A204.1 (cell line): ENCODE results near the gene ARHGAP25.

Source experiments
- FAIRE-seq: peaks from 2 replicates; lab custom pipeline; 2012; peaks lifted over from hg19 to GRCh38; lab: Jason Lieb, UNC

The ARHGAP25 gene, protein sequence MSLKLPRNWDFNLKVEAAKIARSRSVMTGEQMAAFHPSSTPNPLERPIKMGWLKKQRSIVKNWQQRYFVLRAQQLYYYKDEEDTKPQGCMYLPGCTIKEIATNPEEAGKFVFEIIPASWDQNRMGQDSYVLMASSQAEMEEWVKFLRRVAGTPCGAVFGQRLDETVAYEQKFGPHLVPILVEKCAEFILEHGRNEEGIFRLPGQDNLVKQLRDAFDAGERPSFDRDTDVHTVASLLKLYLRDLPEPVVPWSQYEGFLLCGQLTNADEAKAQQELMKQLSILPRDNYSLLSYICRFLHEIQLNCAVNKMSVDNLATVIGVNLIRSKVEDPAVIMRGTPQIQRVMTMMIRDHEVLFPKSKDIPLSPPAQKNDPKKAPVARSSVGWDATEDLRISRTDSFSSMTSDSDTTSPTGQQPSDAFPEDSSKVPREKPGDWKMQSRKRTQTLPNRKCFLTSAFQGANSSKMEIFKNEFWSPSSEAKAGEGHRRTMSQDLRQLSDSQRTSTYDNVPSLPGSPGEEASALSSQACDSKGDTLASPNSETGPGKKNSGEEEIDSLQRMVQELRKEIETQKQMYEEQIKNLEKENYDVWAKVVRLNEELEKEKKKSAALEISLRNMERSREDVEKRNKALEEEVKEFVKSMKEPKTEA

DNA sequence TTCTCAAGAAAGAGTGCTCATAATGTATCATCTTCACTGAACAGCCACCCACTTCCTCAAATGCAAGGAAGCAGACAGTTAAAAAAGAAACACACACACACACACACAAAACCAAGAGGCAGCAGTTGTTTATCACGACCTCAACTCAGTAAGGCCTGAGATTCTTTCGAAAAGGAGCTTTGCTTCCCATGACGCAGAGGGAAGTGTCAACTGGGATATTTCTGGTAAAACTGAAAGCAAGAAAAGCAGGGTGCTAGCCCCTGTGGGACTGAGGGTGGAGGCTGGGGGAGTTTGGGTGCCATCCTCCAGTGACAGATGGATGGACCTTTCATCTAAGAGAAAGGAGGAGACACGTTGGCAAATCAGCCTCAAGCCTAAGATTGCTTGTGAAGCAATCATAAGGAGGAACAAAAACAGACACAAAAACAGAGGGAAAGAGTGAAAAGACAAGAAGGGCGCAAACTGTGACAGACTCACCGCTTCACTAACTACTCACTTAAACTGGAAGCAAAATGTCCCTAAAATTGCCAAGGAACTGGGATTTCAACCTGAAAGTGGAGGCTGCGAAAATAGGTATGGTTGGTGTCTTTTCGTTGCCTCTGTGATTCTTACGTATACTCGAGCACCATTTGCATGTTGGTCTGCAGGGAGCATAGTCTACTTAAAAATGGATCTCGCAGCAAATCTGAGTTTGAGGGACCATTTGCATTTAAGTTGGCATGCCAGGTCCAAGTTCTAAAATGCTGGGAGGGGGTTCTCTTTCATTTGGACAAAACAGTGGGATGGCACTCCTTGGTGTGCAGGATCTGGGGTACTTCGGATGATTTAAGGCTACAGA lies at the start of gene ARHGAP25:
ARHGAP25 (plus strand) TSS at position 124 of the 838 bp plus-strand sequence; CDS start at position 513, 389 bp downstream.
- FAIRE-seq, result no peak

GRCh38 chr2:68686178-68686577 lies 48.4 kb upstream of the ARHGAP25 start:
- no peak for FAIRE-seq

DNA sequence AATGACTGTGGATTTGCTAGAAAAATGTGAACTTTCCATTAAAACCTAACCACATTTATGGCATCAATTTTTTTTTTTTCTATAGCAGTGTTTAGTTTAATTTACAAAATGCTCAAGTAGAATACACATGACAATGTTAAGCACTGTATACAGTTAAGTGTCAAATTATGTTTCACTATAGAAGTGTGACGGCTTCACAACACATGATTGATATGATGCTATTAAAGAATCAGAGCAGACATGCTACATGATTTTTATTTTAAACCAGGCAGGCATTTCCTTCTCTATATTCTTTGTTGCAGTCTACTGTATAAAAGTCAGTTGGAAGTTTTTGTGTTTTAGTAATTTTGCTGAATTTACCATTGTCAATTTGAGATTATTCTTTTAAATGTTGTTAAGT lies 47.6 kb upstream of the ARHGAP25 start:
- no peak for FAIRE-seq

GRCh38 chr2:68689553-68690537 lies 44.8 kb upstream of the ARHGAP25 start:
- FAIRE-seq, result no peak

- no peak for FAIRE-seq
Measured at GRCh38 chr2:68690851-68691250, 43.8 kb upstream of the ARHGAP25 start.

- no peak for FAIRE-seq
Measured at GRCh38 chr2:68692511-68692910, 42.1 kb upstream of the ARHGAP25 start.

DNA sequence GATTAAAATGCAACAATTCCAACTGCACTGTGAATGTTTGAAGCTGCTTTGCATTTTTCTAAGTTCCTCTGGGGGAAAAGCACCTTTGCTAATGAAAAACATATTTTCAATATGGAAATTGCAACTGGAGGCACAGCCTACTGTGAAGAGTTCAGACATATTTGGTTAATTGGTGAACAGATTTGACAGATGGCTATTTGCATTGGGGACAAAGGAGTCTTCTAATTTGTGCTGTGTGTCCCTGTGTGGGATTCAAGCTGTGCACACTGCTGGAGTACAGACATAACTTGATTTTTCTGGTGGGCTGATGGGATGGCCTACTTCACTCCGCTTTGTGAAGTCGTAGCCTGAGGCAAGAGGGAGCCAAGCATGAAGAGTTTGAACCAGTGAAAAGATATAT lies 40.7 kb upstream of the ARHGAP25 start:
- FAIRE-seq, result no peak

GRCh38 chr2:68695971-68696370 lies 38.6 kb upstream of the ARHGAP25 start:
- FAIRE-seq, result no peak

GRCh38 chr2:68696554-68696953 lies 38.1 kb upstream of the ARHGAP25 start:
- FAIRE-seq, result no peak

DNA sequence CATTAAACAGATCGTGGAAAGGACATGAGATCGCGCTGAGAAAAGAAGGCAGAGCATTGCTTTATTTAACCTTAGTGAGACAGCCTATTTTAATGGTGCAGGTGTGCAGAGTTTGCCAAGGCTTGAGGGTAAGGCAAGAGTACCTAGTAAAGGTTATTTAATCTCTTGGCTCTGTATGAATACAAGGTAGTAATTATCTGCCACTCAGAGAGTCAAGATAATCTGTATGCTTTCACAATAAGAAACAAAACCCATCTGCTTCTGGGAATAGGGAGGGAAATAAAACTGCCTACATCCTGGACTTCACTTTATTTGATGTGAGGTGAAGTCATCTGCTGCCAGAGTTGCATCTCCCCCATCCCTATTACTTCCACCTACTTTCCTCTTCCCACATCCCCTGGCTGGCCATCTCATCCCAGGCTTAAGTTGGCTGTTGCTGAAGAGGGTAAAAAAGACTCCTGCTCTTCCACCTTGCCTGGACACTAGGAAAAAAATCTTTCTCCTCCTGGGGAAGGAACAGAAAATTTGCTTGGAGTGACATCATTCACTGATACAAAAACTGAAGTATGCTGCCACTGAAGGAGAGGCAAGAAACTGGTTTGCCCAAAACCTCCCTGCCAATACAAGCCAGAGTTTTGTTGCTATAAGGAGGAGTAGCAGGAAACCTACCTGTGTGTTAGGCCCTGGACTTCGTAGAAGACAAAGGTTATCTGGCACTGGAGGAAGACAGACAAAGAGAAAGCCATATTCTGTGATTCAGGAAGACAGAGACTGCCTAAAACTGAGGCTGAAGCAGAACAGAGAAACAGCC lies 35.8 kb upstream of the ARHGAP25 start:
- FAIRE-seq, result no peak

DNA sequence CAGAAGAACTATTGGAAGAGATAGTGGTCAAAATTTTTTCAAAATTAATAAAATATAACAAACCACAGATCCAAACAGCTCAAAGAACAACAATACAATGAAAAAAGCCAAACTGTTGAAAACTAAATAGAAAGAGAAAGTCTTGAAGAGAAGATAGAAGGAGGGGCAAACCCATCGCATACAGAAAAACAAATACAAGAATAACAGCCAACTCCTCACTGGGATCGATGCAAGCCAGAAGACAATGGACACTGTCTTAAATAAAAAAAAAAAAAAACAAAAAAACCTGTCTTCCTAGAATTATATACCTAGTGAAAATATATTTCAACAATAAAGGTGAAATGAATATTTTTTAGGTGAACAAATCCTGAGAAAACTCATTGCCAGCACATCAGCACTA lies 34.1 kb upstream of the ARHGAP25 start:
- FAIRE-seq, result no peak

- FAIRE-seq, result no peak
Measured at GRCh38 chr2:68706637-68707036, 28.0 kb upstream of the ARHGAP25 start.

- FAIRE-seq, result no peak
Measured at GRCh38 chr2:68708629-68709028, 26.0 kb upstream of the ARHGAP25 start.

DNA sequence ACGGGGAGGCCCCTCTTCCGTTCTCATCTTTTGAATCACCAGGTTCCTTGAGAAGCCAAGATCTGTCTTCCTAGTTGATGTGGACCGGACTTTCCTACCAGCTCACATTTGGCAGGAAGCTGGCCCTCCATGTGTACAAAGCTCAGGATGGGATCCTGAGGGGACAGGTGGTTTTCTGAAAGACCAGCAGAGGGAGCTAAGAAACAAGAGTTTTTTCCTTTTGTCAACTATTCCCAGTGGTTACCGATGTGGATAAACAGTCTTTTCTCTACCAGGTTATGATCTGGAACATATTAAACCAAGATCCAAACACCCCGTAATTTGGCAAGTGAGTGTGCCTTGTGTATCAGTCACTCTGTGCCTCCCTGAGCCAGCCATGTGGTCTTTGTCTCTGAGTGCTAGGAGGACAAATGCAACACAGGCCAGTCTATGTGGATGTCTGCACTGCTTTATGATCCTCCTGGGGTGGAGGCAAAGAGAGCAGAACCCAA lies 25.1 kb upstream of the ARHGAP25 start:
- FAIRE-seq, result no peak

DNA sequence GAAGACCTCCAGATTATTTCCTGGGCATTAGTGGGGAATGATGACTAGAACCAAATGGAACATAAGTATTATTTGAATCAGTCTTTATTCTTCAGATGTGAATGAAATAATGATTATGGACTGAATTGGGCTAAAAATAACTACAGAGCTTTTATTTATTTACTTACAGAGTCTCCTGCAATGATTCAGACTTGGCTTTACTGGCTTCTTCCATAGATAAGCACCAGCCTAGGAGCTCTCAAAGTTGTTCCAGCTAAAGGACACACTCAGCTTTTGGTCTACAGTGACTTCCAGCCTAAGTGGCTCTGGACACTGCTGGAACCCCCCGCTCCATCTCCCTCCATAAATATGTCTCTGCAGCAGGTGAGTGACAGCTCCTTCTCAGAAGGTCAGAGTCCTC lies 24.3 kb upstream of the ARHGAP25 start:
- FAIRE-seq, result no peak

DNA sequence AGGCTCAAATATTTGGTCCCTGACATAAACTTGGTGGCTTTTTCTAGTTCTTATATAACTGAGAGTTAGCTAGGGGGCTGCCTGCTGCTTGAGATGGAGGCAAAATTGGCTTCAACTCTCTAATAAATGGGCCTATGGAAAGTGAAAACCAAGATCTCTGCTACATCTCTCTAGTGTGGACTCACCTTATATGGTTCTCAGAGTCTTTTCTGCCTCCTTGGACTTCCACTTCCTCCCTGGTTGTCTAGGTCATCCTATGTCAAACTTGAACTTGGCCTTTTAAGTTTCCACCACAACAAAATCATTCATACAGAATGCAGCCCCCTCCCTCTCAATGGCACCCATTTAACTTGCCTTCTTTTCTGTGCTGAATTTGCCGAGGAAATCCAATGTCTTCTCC lies 23.9 kb upstream of the ARHGAP25 start:
- no peak for FAIRE-seq

- FAIRE-seq, result no peak
Measured at GRCh38 chr2:68714866-68715265, 19.7 kb upstream of the ARHGAP25 start.

GRCh38 chr2:68715353-68716041 lies 19.1 kb upstream of the ARHGAP25 start:
- no peak for FAIRE-seq

GRCh38 chr2:68716604-68717304 lies 17.9 kb upstream of the ARHGAP25 start:
- no peak for FAIRE-seq
